ENCODE data around the gene TM9SF1. TPM values are rescaled to one million over a fixed set of nuclear protein-coding genes. Genes with fewer than 3 reads are reported as not detected.

TM9SF1 gene
- total RNA-seq, 1 experiment from 2014 or later = 44.7 TPM

GRCh38 chr14:24228902-24229301 lies 33.7 kb upstream of the TM9SF1 start:
- CTCF ChIA-PET = no interaction called here
- no peak for TF ChIP-seq SIN3A (IDR thresholded peaks at IDR 0.05; ENCODE audit: borderline replicate concordance, insufficient read depth, low read depth, low read length)
- TF ChIP-seq, protein P1, sequence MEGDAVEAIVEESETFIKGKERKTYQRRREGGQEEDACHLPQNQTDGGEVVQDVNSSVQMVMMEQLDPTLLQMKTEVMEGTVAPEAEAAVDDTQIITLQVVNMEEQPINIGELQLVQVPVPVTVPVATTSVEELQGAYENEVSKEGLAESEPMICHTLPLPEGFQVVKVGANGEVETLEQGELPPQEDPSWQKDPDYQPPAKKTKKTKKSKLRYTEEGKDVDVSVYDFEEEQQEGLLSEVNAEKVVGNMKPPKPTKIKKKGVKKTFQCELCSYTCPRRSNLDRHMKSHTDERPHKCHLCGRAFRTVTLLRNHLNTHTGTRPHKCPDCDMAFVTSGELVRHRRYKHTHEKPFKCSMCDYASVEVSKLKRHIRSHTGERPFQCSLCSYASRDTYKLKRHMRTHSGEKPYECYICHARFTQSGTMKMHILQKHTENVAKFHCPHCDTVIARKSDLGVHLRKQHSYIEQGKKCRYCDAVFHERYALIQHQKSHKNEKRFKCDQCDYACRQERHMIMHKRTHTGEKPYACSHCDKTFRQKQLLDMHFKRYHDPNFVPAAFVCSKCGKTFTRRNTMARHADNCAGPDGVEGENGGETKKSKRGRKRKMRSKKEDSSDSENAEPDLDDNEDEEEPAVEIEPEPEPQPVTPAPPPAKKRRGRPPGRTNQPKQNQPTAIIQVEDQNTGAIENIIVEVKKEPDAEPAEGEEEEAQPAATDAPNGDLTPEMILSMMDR (IDR thresholded peaks at IDR 0.05) = no peak
- no peak for TF ChIP-seq POLR2AphosphoS5 (IDR thresholded peaks at IDR 0.05; ENCODE audit: low read depth, low read length)
- no peak for TF ChIP-seq TCF7L2 (IDR thresholded peaks at IDR 0.05; ENCODE audit: low read depth, low read length)
- TF ChIP-seq, protein P2, sequence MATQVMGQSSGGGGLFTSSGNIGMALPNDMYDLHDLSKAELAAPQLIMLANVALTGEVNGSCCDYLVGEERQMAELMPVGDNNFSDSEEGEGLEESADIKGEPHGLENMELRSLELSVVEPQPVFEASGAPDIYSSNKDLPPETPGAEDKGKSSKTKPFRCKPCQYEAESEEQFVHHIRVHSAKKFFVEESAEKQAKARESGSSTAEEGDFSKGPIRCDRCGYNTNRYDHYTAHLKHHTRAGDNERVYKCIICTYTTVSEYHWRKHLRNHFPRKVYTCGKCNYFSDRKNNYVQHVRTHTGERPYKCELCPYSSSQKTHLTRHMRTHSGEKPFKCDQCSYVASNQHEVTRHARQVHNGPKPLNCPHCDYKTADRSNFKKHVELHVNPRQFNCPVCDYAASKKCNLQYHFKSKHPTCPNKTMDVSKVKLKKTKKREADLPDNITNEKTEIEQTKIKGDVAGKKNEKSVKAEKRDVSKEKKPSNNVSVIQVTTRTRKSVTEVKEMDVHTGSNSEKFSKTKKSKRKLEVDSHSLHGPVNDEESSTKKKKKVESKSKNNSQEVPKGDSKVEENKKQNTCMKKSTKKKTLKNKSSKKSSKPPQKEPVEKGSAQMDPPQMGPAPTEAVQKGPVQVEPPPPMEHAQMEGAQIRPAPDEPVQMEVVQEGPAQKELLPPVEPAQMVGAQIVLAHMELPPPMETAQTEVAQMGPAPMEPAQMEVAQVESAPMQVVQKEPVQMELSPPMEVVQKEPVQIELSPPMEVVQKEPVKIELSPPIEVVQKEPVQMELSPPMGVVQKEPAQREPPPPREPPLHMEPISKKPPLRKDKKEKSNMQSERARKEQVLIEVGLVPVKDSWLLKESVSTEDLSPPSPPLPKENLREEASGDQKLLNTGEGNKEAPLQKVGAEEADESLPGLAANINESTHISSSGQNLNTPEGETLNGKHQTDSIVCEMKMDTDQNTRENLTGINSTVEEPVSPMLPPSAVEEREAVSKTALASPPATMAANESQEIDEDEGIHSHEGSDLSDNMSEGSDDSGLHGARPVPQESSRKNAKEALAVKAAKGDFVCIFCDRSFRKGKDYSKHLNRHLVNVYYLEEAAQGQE (IDR thresholded peaks at IDR 0.05; ENCODE audit: insufficient read depth in 1 of 2, low read depth in 2 of 2, low read length in 1 of 2) = no peak
- Histone ChIP-seq H3K4me3 (ENCODE audit: low read depth in 2 of 2, low read length in 2 of 2) (no peak overlapping the region), H3K27ac (ENCODE audit: low read length) (no peak overlapping the region), H3K4me1 (ENCODE audit: control insufficient read depth, insufficient read depth, low read length) (peaks cover 8% of the 10 kb centered on the region), H3K36me3 (ENCODE audit: control insufficient read depth, insufficient read depth, low read length) (peaks cover 9% of the 10 kb centered on the region), H3K27me3 (ENCODE audit: control insufficient read depth, insufficient read depth, low read length) (no peaks in the 10 kb centered on the region), H3K9me3 (ENCODE audit: control insufficient read depth, insufficient read depth, low read depth, low read length) (no peaks in the 10 kb centered on the region)
- no peak for ATAC-seq
- intact Hi-C loops (cut with micrococcal nuclease; ENCODE audit: unreplicated experiment) (no loop called here), in situ Hi-C loops (cut with HindIII; ENCODE audit: low pct_unique_long_range_greater_than_20kb, low sequenced_read_pairs) (no loop called here)
- POLR2A ChIA-PET = interaction anchor here (0.6 to 0.7 kb wide), 3 partner anchors 87 to 114 kb away, joined by 3 to 13 read pairs (median 4); partner anchors contain the start of genes DCAF11 and NRL
- TSS peak; percentile 60 for BruUV-seq (replicated peaks)
- no peak for DNase-seq (ENCODE audit: low read depth, low spot score)

DNA sequence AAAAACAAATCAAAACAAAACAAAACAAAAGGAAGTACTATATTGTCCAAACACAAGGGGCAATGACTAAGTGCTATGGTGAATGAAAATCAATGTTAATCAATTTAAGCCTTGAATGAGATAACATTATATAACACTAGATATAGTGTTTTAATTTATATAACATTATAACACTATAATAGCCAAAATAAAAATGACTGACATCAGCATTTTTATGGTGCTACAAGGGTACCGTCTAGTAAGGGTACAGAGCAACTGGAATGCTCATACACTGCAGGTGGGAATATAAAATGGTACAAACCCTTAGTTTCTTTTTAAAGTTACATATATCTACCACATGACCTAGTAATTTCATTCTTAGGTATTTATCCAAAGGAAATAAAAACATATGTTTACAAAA lies 31.2 kb upstream of the TM9SF1 start:
- Histone ChIP-seq H3K27me3 (ENCODE audit: control insufficient read depth, insufficient read depth, low read length) (no peaks in the 10 kb centered on the region), H3K4me3 (ENCODE audit: low read depth in 2 of 2, low read length in 2 of 2) (no peak overlapping the region), H3K27ac (ENCODE audit: low read length) (no peak overlapping the region), H3K36me3 (ENCODE audit: control insufficient read depth, insufficient read depth, low read length) (peaks cover 6% of the 10 kb centered on the region), H3K9me3 (ENCODE audit: control insufficient read depth, insufficient read depth, low read depth, low read length) (no peaks in the 10 kb centered on the region), H3K4me1 (ENCODE audit: control insufficient read depth, insufficient read depth, low read length) (0 out of 2 replicates have a peak, but pooled peaks cover 3% of the 10 kb centered on the region)
- no TSS peak for BruUV-seq (replicated peaks)
- ChIA-PET POLR2A (no interaction called here), CTCF (no interaction called here)
- DNase-seq (ENCODE audit: low read depth, low spot score) = no peak
- TF ChIP-seq TCF7L2 (IDR thresholded peaks at IDR 0.05; ENCODE audit: low read depth, low read length) = no peak
- TF ChIP-seq, protein P2 (IDR thresholded peaks at IDR 0.05; ENCODE audit: insufficient read depth in 1 of 2, low read depth in 2 of 2, low read length in 1 of 2) = no peak
- TF ChIP-seq, protein P1 (IDR thresholded peaks at IDR 0.05) = no peak
- TF ChIP-seq POLR2AphosphoS5 (IDR thresholded peaks at IDR 0.05; ENCODE audit: low read depth, low read length) = no peak
- TF ChIP-seq SIN3A (IDR thresholded peaks at IDR 0.05; ENCODE audit: borderline replicate concordance, insufficient read depth, low read depth, low read length) = no peak
- no peak for ATAC-seq
- in situ Hi-C loops (cut with HindIII; ENCODE audit: low pct_unique_long_range_greater_than_20kb, low sequenced_read_pairs) (no loop called here), intact Hi-C loops (cut with micrococcal nuclease; ENCODE audit: unreplicated experiment) (no loop called here)

Data from Panc1 (cell line).